ENCODE results near the gene DEF6.
A peak's percentile ranks its signal among the peaks of the same experiment; 100 is the strongest.

Gene DEF6, protein sequence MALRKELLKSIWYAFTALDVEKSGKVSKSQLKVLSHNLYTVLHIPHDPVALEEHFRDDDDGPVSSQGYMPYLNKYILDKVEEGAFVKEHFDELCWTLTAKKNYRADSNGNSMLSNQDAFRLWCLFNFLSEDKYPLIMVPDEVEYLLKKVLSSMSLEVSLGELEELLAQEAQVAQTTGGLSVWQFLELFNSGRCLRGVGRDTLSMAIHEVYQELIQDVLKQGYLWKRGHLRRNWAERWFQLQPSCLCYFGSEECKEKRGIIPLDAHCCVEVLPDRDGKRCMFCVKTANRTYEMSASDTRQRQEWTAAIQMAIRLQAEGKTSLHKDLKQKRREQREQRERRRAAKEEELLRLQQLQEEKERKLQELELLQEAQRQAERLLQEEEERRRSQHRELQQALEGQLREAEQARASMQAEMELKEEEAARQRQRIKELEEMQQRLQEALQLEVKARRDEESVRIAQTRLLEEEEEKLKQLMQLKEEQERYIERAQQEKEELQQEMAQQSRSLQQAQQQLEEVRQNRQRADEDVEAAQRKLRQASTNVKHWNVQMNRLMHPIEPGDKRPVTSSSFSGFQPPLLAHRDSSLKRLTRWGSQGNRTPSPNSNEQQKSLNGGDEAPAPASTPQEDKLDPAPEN

DNA sequence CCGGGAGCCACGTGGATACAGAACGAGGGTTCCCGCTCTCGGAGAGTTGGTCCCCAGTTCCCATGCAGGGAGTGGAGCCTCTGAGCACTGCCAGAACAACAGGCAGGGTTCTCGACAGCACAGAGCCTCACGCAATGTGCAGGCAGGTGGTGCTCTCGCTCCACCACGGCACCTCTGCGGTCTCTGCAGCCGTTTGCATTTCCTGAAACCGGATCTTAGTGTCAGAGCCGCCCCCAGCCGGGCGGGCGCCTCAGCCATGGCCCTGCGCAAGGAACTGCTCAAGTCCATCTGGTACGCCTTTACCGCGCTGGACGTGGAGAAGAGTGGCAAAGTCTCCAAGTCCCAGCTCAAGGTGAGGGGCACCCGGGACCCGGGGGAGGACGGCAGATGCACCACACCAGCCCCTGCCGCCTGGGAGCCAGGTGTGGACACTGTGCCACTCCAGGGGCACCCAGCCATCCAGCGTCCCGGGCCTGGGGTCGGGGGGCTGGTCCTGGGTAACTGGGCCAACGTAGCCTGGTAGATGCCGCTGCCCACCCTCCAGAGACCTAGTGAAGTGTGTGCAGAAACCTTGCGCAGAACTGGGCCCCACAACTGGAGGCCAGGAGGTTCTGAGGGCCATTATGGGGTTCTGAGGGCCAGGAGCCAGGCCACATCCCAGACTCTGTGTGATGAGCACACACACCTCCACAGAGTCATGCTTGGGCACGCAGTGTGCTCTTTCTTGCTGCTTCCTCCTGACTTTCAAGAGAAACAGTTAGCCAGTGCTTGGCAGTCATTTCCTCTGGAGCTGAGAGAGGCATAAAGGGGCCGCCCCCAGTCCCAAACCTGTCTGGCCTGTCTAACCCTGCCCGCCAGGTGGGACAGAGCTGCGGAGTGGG, at the start of gene DEF6:
DEF6 (plus strand) TSS at position 218 of the 881 bp plus-strand sequence; CDS start at position 257, 39 bp downstream.
- DNase-seq = peak; percentile 74 to 78

DNA sequence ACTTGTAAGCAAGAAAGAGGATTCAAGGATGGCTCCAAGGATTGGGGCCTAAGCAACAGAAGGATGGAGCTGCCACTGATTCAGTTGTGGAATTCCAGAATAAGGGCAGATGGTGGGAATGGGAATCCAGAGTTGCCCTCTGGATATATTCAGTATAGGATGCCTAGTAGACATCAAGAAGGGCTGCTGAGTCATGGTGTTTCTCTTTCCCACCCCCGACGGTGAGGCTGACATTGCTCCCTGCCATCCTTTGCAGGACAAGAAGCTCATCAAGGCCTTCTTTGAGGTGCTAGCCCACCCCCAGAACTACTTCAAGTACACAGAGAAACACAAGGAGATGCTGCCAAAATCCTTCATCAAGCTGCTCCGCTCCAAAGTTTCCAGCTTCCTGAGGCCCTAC, 49.3 kb upstream of the DEF6 start:
- DNase-seq = no peak

DNA sequence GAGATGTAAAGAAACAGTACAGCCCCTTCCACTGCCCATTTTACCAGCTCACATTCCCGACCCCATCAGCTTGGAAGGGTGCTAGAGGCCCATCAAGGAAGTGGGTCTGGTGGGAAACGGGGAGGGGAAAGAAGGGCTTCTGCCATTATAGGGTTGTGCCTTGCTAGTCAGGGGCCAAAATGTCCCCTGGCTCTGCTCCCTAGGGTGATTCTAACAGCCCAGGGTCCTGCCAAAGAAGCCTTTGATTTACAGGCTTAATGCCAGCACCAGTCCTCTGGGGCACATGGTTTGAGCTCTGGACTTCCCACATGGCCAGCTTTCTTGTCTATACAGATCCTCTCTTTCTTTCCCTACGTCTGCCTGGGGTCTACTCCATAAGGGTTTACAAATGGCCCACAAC, 48.7 kb upstream of the DEF6 start:
- DNase-seq = no peak

DNA sequence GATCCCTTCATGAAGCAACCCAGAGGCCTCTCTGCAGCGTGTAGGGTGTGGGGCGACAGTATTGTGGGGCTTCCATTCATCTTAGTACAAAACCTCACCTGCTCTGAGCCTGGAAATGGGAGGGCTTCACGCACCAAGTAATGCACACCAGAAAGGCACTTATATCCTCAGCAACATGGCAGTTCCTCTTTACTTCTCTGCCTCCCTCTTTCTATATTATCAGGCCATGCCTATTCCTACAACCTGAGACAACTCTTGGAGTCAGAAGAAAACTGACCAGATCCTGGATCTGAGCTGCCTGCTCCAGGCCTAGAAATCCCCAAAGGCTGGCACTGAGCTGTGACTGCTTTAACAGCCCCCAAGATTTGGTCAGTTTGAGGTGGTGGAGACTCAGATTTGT, 45.7 kb upstream of the DEF6 start:
- DNase-seq = no peak

DNA sequence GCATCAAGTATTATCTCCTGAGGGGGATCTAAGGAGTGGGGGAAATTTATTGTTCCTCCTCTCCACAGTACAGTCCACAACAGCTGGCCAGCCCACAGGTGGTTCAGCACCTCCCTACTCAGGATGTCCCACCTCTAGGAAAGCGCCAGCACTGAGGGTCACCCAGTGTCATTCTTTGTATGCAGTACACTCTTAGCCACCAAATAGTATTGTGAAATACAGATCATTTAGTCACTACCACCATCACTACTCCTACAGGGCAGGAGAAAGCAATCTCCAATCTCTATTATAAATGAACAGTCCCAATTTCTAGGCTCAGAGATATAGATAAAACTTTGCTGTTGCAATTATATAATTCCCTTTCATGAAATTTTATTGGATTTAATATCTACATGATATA, 44.4 kb upstream of the DEF6 start:
- no peak for DNase-seq

DNA sequence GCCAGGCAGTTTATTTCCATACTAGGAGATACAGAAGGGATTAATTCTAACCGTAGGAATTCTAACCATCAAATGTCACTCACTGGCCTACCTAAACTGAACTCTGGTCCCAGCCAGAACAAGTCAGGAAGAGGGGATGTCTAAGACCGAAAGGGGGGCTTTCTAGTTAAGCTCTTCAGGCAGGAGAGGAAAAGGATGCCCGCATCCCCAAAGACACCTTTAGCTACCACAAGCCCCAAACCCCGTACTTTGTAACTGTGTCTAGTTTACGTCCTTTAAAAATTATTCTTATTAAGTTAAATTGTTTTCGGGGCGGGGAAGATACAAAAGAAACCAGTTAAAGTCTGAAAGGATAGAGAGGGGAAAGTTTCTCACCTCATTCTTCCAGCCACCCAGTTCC, 39.3 kb upstream of the DEF6 start:
- no peak for DNase-seq

DNA sequence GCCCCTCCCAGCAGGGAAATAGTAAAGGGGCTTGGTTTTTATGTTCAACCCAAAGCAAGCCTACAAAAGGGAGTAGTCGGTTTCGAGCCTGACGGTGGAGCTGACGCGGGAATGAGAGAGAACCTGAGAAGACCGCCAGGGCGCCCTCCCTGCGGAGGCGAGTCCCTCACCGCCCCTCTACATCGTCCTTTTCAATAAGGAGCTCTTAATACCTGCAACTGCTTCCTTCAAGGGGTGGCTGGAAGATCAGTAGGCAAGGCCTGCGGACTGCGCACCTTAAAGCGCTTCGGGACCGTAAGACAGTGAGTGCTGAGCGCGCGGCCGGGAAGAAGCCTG, 38.8 kb upstream of the DEF6 start:
- peak in 1 of 2 donors; percentile 41 for DNase-seq

DNA sequence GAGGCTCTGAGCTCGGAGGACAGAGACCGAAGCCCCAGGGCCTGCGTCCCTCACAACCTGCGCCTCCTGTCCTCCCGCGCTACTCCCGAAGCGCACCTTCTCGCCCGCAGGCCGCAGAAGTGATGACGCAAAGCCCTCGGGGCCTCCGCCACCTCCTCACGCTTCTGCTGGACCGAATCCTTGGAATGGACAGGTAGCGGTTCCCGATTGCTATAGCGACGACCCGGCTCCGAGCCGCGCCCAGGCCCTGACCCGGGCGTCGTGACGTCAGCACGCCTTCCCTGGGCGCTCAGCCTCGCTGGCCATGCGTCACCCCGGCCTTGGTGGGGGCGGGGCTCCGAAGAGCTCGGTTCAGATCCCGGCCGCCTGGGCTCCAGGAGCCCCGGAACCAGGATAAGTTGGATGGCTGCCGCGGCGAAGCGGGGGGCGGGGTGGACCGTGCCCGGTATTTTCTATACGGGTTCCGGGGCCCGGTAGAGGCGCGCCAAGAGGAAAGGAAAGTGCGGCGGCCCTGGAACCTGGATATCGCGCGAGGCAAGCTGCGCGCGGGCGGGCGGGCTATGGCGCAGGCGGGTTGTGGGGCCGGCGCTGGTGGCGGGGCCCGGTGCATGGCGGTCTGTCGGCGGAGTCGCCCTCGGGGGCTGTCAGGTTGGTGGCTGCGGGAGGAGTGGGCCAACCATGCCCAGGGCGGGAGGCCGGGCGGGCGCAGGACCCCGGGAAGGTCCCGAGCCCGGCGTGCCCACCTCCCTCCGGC, 38.2 kb upstream of the DEF6 start, which contains the start of gene ZNF76:
ZNF76 (plus strand) TSS at position 542 of the 754 bp plus-strand sequence. CDS start 21,417 bp downstream, outside the sequence.
- DNase-seq = peak; percentile 90 to 91

DNA sequence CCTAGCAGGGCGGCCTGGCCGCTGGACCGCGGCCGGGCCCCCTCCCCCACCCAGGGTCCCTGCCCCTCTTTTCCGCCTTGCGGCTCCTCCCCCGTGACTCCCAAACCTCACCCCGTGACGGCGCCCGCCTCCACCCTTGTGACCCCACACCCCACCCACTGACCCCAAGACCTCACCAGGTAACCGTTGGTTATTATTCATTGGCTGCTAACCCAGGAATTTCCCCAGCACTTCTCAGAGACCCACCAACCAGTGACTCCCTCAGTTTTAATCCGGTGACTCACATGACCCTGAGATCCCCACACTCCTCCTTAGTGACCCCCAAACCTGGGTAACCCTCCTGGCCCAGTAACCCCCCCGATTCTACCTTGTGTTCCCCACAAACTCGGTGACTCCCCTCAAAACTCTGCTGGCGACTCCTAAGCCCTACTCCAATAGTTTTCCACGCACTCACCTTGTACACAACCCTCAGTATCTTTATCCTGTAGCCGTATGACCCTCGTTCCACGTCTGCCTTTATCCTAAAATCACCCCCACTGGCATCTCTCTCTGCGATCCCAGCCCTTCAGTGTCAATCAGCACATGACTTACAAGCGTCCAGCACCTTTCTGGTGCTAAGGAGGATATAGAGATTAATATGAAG, 37.5 kb upstream of the DEF6 start:
- peak; percentile 47 to 59 for DNase-seq

DNA sequence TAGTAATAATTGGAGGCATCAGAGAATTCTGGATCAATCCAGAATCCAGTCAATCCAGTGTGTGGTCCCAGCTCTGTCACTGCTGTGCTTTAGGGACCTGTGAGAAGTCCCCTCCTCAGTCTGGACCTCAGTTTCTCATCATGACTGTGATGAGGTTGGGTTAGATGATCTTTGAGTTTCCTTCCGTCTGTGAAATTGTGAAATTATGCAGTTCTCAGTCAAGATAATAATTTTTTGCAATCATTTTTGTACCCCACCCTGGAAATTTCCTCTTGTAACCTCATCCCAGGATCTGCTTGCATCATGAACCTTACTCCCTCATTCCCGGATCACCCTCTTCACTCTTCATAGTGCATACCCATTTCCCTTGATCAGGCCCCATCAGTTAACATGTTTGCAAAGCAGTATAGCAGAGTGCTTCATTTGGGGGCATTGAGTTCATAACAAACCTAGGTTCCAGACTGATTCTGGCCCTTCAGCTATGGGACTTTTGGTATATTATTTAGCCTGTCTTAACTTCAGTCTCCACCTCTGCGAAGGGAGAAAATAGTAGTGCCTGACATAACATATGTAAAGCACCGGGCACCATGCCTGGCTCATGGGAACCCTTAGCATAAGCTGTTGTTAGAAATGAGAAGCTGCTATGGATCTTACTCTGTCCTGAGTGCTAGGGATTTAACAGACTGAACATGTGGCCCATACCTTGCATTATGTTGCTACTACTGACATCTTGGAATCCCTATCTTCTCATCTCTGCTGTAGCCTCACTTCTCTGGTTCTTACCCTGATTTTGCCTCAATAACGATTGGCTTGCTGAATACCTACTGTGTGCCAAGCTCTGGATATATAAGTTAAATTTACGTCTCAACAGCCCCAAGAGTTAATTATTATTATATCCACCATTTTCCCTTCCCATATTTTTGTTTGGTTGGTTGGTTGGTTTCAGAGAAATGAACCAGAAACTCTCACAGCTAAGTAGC, 36.7 kb upstream of the DEF6 start:
- DNase-seq = no peak

DNA sequence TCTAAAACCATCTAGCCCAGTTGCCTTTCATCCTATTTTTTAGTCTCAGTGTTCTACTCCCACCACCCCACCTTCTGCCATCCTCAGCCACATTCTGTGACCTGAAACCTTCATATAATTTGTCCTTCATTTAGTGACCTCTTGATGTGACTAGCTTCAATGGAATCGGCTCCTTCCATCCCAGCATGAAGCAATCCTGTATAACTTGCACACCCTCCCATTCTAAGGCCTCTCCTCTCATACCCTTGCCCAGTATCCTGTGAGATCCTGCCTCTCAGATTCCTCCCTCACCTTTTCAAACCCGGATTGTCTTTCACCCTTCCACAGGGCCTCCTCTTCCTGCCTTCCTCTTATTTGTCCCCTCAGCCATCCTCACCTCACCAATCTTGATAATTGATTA, 35.0 kb upstream of the DEF6 start:
- no peak for DNase-seq

DNA sequence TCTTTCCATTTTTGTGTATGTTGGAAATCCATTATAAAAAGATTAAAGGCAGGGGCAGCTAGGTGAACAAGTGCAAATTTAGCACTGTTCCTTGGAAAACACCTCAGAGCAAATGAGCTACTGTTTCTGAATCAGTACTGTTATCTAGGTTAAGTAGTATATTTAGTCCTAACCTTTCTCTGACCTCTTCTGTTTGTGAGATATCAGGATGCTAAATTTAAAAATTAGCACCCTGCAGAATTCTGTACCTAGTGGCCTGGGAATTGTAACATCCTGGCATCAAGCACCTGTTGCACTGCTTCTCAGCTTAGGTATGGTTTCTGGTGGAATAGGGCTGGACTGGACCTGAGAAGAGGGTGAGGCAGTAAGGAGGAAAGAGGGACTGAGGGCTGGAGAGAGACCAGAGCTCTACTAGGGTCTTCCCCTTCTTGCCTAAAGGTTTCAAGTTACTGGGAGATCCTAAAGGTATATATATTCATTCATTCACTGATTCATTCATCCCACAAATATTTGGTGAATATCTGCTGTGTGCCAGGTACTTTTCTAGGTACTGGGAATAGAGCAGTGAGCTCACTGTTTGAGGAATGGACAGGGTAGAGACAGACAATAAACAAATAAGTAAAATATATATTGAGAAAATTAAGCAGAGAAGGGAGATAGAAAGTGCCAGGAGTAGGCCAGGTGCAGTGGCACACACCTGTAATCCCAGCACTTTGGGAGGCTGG, 32.9 kb upstream of the DEF6 start:
- no peak for DNase-seq

DNA sequence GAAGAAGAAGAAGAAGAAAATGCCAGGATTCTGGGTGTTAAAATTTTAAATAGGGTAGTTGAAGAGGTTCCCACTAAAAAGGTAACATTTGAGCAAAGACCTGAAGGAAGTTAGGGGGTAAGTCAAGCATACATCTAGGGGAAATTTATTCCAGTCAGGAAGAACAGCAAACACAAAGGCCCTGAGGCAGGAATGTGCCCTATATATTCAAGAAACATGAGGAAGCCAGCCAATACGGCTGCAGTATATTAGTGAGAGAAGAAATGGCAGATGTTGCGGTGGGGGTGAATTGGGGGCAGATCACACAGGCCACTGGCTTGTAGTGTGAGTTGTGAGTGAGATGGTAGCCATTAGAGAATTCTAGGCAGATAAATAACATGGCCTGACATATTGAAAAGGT, 32.1 kb upstream of the DEF6 start:
- DNase-seq = no peak

DNA sequence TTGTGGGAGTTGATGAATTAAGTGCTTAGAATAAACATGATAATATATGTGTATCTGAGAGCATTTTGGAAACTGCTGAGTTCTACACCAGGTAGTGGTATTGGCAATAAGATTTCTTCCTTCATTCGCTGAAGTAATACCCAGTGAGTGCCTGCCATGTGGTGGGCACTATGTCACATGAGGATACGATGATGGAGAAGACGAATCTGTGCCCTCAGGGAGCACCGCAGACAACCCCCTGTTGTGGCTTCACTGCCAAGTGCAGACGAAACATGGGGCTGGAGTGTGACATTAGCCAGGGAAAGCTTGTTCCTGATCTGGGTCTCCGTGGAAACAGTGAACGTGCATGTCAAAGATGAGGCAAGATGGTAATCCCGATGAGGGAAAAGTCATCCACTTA, 30.2 kb upstream of the DEF6 start:
- DNase-seq = no peak

DNA sequence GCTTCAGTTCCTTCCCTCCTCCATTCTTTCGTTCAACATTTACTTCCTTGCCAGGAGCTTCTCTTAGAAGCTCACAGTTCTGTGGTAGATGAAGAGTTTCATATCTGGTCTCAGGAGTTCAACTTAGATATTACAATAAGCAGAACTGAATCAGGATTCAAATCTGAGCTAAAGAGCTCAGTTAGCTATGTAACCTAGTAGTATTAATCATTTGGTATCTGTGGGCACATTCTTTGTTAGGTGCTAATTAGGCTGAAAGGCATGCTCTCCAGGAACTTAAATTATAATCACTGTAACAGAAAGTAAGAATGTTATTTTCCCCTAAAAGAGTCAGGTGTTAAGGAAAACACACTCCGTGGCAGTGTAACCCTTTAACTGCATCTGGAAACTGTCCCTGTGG, 29.7 kb upstream of the DEF6 start:
- no peak for DNase-seq

DNA sequence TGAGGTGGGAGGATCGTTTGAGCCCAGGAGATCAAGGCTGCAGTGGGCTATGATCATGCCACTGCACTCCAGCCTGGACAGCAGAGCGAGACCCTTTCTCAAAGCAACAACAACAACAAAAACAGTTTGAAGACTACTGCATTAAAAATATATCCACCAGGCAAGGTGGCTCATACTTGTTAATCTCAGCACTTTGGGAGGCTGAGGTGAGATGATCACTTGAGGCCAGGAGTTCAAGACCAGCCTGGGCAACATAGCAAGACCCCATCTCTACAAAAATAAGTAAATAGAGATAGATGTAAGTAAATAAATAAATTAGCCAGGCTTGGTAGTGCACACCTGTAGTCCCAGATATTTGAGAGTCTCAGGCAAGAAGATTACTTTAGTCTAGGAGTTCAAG, 25.6 kb upstream of the DEF6 start:
- DNase-seq = no peak

DNA sequence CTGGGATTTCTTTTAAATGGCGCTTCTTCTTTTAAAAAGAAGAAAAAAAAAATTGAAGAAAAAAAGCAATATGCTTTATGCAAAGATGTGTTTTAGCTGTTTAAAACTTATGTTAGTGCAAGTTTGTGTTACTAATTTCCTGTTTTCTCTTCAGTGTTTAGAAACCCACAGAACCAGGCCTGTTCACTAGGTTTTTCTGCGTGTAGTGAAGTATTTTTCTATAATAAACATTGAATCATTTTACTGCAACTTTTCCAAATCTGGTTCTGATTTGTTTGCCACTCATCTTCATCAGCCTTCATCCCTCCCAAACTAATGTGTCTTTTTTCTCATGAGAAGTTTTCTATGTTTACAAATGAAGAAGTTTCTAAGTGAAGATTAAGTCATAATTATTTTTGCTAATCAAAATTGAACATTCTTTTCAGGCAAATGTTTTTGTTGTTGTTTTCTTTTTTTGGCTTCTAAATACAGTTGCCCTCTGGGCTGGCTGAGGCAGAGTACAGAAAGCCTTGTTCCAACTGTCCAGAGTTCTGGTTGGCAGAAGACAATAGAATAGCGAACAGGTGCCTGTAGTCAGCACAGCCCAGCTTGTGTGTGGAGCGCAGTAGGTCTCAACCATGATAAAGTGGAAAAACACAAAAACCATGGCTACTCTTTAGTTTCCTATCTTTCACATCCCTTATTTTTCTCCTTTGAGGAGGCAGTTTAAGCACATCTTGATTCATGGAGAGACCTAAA, 23.6 kb upstream of the DEF6 start:
- no peak for DNase-seq

DNA sequence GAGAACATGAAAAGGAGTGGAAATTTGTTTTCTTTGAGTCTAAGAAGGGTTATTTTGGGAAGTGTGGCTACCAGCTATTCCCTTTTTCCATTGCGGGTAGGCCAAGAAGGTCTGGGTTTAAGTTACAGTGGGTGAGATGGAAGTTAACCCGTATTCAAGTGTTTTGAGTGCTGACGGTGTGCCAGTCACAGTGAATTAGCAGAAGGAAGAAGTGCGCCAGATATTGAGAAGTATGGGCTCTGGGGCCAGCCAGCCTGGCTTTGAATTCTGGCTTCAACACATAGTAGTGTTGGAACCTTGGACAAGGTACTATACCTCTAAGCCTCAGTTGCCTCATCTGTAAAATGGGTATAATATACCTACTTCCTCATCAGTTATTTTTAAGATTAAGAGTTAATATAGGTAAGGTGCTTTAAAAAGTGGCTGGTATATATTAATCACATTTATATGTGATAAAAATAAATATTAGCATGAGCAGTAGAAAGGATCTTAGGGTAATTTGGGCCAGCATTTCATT, 21.8 kb upstream of the DEF6 start:
- DNase-seq = no peak

DNA sequence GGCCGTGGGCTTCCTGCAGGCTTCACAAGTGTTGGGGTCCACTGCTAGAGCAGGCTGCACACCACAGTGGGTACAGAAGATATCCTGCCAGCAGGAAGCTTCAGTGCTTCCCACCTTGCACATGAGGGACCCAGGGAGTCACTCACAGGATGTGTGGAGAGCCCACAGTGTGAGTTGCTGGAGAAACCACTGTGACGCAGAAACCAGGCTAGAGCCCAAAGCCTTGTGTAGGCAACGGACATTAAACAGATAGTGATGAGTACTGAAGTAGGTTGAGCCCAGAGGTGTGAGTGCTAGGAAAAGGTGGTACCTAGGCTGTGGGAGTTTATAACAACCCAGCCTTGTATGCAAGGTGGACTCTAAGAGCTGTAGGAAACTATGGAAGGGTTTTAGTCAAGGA, 18.9 kb upstream of the DEF6 start:
- DNase-seq = no peak
